ENCODE measurements around the gene PLD1. TPM values are rescaled to one million over a fixed set of nuclear protein-coding genes. Genes with fewer than 3 reads are reported as not detected.
A peak's percentile ranks its signal among the peaks of the same experiment; 100 is the strongest.

The PLD1 gene
- total RNA-seq, 1 donor from 2014 or later: 66.2 TPM

- no peak for DNase-seq
Measured at GRCh38 chr3:171796625-171797264, 13.5 kb downstream of the PLD1 start.

GRCh38 chr3:171792531-171792930, 17.8 kb downstream of the PLD1 start:
- DNase-seq: peak; percentile 66

- peak; percentile 98 for DNase-seq
Measured at GRCh38 chr3:171791692-171792076, 18.6 kb downstream of the PLD1 start.

- peak; percentile 92 for DNase-seq
Measured at GRCh38 chr3:171790898-171791691, 19.2 kb downstream of the PLD1 start.

- no peak for DNase-seq
Measured at GRCh38 chr3:171790574-171790897, 19.7 kb downstream of the PLD1 start.

GRCh38 chr3:171789759-171790505, 20.4 kb downstream of the PLD1 start:
- DNase-seq: no peak

- peak; percentile 95 for DNase-seq
Measured at GRCh38 chr3:171788546-171789351, 21.5 kb downstream of the PLD1 start.

- DNase-seq: no peak
Measured at GRCh38 chr3:171786997-171787396, 23.3 kb downstream of the PLD1 start.

- DNase-seq: no peak
Measured at GRCh38 chr3:171784937-171785336, 25.3 kb downstream of the PLD1 start.

GRCh38 chr3:171784387-171784786, 25.9 kb downstream of the PLD1 start:
- peak; percentile 72 for DNase-seq

- DNase-seq: no peak
Measured at GRCh38 chr3:171783626-171784025, 26.7 kb downstream of the PLD1 start.

- DNase-seq: no peak
Measured at GRCh38 chr3:171783086-171783485, 27.2 kb downstream of the PLD1 start.

GRCh38 chr3:171782617-171783016, 27.7 kb downstream of the PLD1 start:
- DNase-seq: no peak

GRCh38 chr3:171781711-171782127, 28.6 kb downstream of the PLD1 start:
- DNase-seq: peak; percentile 43

GRCh38 chr3:171778493-171778892, 31.8 kb downstream of the PLD1 start:
- peak; percentile 34 for DNase-seq

- no peak for DNase-seq
Measured at GRCh38 chr3:171777596-171777995, 32.7 kb downstream of the PLD1 start.

- DNase-seq: peak; percentile 61
Measured at GRCh38 chr3:171776839-171777583, 33.3 kb downstream of the PLD1 start.

GRCh38 chr3:171776411-171776810, 33.9 kb downstream of the PLD1 start:
- DNase-seq: peak; percentile 65

GRCh38 chr3:171775943-171776342, 34.3 kb downstream of the PLD1 start:
- no peak for DNase-seq

GRCh38 chr3:171774521-171774920, 35.8 kb downstream of the PLD1 start:
- DNase-seq: no peak

GRCh38 chr3:171772427-171773056, 37.7 kb downstream of the PLD1 start:
- DNase-seq: peak; percentile 84

Data from dermis blood vessel endothelial cell (primary cell).